ENCODE data around the gene LPCAT1. TPM values are rescaled to one million over a fixed set of nuclear protein-coding genes. Genes with fewer than 3 reads are reported as not detected.
A peak's percentile ranks its signal among the peaks of the same experiment; 100 is the strongest.

Gene LPCAT1
- total and polyA plus RNA-seq, 2 of the 13 experiments (the other 11 are each of a cell fraction or from before 2014, with no cell fraction given), result 29.8 to 90.6 TPM

DNA sequence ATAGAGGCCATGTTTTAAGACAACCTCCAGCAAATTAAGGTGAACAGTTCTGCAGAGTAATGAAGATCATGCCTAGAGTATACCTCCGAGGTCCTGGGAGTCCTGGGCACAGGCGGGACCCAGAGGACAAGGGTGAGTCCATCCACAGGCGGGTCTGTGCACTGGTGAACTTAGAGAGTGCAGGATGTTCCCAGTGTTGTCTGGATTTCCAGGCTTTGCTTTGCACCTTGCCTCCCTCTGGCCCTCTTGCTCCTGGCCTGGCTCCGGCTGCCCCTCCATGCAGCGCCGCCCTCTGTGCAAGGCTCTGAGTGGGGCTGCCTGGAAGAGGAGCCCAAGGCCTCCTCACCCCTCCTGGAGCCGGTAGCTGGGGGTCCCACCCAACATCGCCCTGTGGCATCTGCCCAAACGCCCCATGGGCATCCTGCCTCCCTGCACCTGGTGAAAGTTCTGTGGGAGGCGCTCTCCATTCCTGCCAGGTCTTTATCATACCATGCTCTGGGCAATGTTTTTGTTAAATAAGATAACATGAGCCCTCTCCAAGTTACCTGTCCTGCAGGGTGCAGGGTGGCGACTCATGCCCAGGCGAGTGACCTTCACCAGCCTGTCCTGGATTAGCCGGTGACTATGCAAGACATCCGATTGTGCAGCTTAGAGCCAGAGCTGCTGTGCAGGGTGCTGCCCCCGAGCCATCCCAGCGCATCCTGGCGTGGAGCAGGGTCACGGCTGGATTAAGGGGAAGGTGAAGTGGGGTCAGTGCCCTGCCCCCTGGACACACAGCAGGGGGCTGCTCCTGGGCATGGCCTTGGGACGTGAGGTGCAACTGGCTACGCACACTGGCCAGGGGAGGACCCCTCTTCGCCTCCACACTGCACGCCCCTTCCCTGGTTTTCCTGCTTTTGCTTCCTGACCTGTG lies 41.3 kb upstream of the LPCAT1 start (continued):
- TF ChIP-seq, protein P1, sequence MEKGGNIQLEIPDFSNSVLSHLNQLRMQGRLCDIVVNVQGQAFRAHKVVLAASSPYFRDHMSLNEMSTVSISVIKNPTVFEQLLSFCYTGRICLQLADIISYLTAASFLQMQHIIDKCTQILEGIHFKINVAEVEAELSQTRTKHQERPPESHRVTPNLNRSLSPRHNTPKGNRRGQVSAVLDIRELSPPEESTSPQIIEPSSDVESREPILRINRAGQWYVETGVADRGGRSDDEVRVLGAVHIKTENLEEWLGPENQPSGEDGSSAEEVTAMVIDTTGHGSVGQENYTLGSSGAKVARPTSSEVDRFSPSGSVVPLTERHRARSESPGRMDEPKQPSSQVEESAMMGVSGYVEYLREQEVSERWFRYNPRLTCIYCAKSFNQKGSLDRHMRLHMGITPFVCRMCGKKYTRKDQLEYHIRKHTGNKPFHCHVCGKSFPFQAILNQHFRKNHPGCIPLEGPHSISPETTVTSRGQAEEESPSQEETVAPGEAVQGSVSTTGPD (CRISPR knock-in tag; IDR thresholded peaks at IDR 0.05), result no peak
- TF ChIP-seq, protein P2, sequence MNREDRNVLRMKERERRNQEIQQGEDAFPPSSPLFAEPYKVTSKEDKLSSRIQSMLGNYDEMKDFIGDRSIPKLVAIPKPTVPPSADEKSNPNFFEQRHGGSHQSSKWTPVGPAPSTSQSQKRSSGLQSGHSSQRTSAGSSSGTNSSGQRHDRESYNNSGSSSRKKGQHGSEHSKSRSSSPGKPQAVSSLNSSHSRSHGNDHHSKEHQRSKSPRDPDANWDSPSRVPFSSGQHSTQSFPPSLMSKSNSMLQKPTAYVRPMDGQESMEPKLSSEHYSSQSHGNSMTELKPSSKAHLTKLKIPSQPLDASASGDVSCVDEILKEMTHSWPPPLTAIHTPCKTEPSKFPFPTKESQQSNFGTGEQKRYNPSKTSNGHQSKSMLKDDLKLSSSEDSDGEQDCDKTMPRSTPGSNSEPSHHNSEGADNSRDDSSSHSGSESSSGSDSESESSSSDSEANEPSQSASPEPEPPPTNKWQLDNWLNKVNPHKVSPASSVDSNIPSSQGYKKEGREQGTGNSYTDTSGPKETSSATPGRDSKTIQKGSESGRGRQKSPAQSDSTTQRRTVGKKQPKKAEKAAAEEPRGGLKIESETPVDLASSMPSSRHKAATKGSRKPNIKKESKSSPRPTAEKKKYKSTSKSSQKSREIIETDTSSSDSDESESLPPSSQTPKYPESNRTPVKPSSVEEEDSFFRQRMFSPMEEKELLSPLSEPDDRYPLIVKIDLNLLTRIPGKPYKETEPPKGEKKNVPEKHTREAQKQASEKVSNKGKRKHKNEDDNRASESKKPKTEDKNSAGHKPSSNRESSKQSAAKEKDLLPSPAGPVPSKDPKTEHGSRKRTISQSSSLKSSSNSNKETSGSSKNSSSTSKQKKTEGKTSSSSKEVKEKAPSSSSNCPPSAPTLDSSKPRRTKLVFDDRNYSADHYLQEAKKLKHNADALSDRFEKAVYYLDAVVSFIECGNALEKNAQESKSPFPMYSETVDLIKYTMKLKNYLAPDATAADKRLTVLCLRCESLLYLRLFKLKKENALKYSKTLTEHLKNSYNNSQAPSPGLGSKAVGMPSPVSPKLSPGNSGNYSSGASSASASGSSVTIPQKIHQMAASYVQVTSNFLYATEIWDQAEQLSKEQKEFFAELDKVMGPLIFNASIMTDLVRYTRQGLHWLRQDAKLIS (CRISPR knock-in tag; IDR thresholded peaks at IDR 0.05), result no peak
- TF ChIP-seq NR1H2 (CRISPR knock-in tag; IDR thresholded peaks at IDR 0.05; ENCODE audit: borderline replicate concordance, low read depth), result no peak
- TF ChIP-seq KDM6A (CRISPR knock-in tag; IDR thresholded peaks at IDR 0.05; ENCODE audit: low read depth), result no peak
- no peak for TF ChIP-seq LCORL (IDR thresholded peaks at IDR 0.05)
- peak; percentile 3; the same call in 1 of the 2 replicates for TF ChIP-seq LCORL (CRISPR knock-in tag; IDR thresholded peaks at IDR 0.05)
- no peak for TF ChIP-seq STAT5B (CRISPR knock-in tag; IDR thresholded peaks at IDR 0.05)
- TF ChIP-seq, protein P3, sequence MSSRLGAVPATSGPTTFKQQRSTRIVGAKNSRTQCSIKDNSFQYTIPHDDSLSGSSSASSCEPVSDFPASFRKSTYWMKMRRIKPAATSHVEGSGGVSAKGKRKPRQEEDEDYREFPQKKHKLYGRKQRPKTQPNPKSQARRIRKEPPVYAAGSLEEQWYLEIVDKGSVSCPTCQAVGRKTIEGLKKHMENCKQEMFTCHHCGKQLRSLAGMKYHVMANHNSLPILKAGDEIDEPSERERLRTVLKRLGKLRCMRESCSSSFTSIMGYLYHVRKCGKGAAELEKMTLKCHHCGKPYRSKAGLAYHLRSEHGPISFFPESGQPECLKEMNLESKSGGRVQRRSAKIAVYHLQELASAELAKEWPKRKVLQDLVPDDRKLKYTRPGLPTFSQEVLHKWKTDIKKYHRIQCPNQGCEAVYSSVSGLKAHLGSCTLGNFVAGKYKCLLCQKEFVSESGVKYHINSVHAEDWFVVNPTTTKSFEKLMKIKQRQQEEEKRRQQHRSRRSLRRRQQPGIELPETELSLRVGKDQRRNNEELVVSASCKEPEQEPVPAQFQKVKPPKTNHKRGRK (CRISPR knock-in tag; IDR thresholded peaks at IDR 0.05), result no peak
- no peak for TF ChIP-seq NONO (IDR thresholded peaks at IDR 0.05)
- 0 out of 2 replicates have a peak, but pooled peaks have one; percentile 25 for TF ChIP-seq NONO (CRISPR knock-in tag; conservative IDR thresholded peaks at IDR 0.05)
- no peak for TF ChIP-seq ZNF468 (CRISPR knock-in tag; IDR thresholded peaks at IDR 0.05)
- TF ChIP-seq CHD4 (IDR thresholded peaks at IDR 0.05; ENCODE audit: borderline replicate concordance, low read length), result peak; percentile 32; the same call in 1 of the 2 replicates
- TF ChIP-seq HNRNPLL (IDR thresholded peaks at IDR 0.05; ENCODE audit: low read depth, low read length, poor library complexity, severe bottlenecking), result no peak
- peak; percentile 28; the same call in 1 of the 2 replicates for TF ChIP-seq RXRA (CRISPR knock-in tag; IDR thresholded peaks at IDR 0.05)
- TF ChIP-seq ZIK1 (CRISPR knock-in tag; IDR thresholded peaks at IDR 0.05; ENCODE audit: borderline replicate concordance, low read depth), result 0 out of 2 replicates have a peak, but pooled peaks have one; percentile 21
- TF ChIP-seq SIX1 (CRISPR knock-in tag; IDR thresholded peaks at IDR 0.05; ENCODE audit: borderline replicate concordance), result 0 out of 2 replicates have a peak, but pooled peaks have one; percentile 2
- TF ChIP-seq RXRB (CRISPR knock-in tag; IDR thresholded peaks at IDR 0.05; ENCODE audit: borderline replicate concordance), result peak; percentile 50; the same call in 1 of the 2 replicates
- no peak for TF ChIP-seq ZNF3 (CRISPR knock-in tag; IDR thresholded peaks at IDR 0.05)
- no peak for TF ChIP-seq TSC22D2 (CRISPR knock-in tag; IDR thresholded peaks at IDR 0.05; ENCODE audit: borderline replicate concordance)
- TF ChIP-seq SAP130 (CRISPR knock-in tag; IDR thresholded peaks at IDR 0.05; ENCODE audit: low read depth), result peak; percentile 18; the same call in 1 of the 2 replicates

All from HepG2 (cell line).